Cardiac fibroblast (primary cell): ENCODE results near the gene NEAT1.

Experiments
- DNase-seq, 2 donors: peaks; one replicate each; pipeline versions ENCODE4 v3.0.0 to v3.0.0-alpha.2; 2010; ENCODE audit warnings: low read depth in 2 of 2
- H3K4me3 ChIP-seq, 2 donors: replicated peaks in 1 of 2; 1 replicate in 1 of 2; 2 replicates in 1 of 2; pipeline ENCODE4 v1.5.1; 2011; ENCODE audit warnings: low read depth in 2 of 2, low read length in 2 of 2, mild to moderate bottlenecking in 2 of 2, moderate library complexity in 1 of 2
- TF ChIP-seq, protein P1 (sequence below): IDR thresholded peaks from one replicate; pipeline ENCODE4 v1.5.1; 2011; ENCODE audit warnings: low read depth, mild to moderate bottlenecking, low read length, inconsistent platforms

The NEAT1 gene

DNA sequence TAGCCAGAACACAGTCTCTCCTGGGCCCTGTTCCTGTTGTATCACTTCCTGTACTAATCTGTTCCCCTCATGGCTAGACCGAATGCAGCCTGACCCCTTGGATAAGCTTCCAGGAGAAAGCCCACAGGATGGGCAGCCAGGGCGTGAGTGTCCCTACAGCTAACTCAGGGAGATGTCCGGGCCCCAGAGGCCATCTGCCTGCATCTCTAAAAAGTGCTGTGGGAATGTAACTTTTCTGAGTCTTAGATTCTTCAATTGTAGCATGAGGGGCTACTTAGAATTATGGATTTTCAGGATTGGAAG, 68.5 kb downstream of the NEAT1 start:
- no peak overlapping the region for H3K4me3 ChIP-seq
- TF ChIP-seq, protein P1, sequence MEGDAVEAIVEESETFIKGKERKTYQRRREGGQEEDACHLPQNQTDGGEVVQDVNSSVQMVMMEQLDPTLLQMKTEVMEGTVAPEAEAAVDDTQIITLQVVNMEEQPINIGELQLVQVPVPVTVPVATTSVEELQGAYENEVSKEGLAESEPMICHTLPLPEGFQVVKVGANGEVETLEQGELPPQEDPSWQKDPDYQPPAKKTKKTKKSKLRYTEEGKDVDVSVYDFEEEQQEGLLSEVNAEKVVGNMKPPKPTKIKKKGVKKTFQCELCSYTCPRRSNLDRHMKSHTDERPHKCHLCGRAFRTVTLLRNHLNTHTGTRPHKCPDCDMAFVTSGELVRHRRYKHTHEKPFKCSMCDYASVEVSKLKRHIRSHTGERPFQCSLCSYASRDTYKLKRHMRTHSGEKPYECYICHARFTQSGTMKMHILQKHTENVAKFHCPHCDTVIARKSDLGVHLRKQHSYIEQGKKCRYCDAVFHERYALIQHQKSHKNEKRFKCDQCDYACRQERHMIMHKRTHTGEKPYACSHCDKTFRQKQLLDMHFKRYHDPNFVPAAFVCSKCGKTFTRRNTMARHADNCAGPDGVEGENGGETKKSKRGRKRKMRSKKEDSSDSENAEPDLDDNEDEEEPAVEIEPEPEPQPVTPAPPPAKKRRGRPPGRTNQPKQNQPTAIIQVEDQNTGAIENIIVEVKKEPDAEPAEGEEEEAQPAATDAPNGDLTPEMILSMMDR = no peak
- peak; percentile 51 to 53 for DNase-seq

DNA sequence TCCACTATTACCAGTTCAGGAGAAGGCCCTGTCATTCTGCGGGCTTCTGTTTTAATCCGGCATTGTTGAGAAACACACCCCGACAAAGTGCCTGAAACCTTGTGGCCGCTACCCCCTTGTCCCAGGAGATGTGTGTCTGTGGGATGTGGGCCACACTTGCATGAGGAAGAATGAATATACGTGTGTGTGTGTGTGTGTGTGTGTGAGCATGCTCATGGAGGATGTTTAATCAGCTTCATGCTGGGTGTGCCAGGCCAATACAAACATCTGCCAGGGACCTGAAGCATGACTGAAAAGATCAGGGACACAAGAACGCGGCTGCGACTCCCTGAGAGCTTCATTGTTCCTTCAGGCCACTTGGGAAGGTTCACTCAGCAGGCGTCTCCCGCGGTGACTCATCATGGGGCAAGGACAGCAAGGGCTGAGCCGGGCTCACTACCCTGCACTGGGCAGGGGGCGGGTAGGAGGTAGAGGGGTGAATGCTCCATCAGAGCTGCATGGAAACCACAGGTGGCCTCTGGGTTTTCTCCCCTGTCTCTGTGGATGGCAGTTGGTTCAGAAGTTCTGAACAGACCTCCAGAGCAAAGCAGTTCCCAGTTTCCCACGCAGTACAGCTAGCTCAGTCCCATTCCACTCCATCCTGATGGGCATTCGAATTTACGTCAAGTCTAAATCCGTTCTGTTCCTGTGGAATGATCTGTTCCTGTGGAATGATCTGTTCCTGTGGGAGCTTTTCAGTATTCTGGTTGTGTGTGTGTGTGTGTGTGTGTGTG, 69.2 kb downstream of the NEAT1 start:
- H3K4me3 ChIP-seq = peak overlapping the region in 1 of 2 donors; percentile 7
- peak; percentile 94 to 97 for DNase-seq

DNA sequence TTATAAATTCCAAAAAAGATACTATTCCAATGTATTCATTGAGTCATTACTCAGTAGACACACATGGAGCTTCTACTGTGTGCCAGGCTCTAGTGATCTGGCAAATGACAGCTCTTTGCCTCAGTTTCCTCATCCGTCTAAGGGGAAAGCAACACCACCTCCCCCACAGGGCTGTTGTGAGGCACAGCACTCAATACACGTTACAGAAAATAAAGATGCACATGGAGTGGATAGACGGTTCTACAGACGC, 69.7 kb downstream of the NEAT1 start:
- DNase-seq = no peak
- TF ChIP-seq, protein P1 = no peak
- H3K4me3 ChIP-seq = no peak overlapping the region

More for the DNA sequence above, 69.2 kb downstream of the NEAT1 start:
- TF ChIP-seq, protein P1 = no peak

DNA sequence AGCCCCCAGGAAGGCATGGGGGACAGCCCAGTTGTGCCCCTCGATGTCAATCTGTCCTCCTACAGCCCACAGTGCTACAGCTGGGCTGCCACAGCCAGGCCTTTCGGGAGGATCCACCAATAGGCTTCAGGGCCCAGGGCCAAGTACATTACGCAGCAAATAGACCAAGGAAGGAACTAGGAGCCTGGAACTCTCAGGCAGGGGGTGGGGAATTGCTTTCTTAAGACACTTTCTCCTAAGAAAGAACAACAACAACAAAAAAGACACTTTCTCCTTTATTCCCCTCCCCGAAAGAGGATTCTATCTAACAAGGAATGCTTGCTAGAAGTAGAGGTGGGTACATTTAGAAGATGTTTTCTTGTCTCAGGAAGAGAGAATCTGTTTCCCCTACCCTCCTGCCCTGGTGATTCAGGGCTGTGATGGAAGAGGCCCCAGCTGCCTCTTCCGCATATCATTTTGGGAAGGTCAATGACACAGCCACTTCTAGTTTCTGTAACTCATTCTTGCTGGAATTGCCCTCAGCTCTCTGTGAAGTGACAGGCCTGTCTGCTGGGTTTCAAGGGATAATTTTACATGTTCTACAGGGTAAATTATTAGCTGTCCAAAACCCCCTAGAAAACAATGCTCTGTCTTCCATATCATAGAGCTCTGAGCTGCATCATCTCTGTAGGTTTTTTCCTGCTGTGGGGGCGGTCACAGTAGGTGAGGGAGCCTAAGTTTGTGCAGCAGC, 70.2 kb downstream of the NEAT1 start:
- peak overlapping the region in 1 of 2 donors; percentile 7 for H3K4me3 ChIP-seq
- TF ChIP-seq, protein P1 = no peak
- DNase-seq = peak; percentile 95 to 96

DNA sequence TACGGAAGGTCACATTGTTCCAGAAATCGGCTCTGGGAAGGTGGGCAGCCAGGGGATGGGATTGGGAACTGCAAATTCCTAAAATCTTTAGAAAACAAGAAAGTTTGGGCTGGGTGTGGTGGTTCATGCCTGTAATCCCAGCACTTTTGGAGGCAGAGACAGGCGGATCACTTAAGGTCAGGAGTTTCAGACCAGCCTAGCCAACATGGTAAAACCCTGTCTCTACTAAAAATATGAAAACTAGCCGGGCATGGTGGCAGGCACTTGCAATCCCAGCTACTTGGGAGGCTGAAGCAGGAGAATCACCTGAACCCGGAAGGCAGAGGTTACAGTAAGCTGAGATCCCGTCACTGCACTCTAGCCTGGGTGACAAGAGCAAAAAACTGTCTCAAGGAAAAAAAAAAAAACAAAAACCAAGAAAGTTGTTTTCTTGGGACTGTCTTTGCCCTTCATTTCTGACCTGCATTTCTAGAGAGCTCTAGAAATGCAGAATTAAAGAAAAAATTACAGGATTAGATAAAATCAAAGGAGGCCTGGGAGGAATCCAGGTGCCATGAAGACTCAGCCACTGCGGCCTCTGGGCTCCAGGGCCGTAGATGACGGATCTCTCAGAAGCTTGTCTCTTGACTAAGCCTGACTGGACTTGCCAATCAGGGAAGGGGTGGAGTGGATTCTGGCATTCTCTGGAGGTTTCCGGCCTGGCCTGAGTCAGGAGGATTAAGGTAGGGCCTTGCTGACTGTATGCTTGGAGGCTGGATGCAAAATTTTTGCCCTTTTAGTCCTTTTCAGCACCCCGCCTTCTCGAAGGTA, 71.0 kb downstream of the NEAT1 start:
- TF ChIP-seq, protein P1 = no peak
- DNase-seq = peak; percentile 97 to 99
- peak overlapping the region; percentile 3 to 7 for H3K4me3 ChIP-seq
